Measurements from ENCODE around the gene HSPBP1.

GRCh38 chr19:55315956-55316525 is 36.1 kb upstream of the HSPBP1 start:
- no peak for TF ChIP-seq CTCF (IDR thresholded peaks at IDR 0.05)
- no peak for TF ChIP-seq POLR2A (IDR thresholded peaks at IDR 0.05)

All from adrenal gland (tissue), 5 donors.